ENCODE results near the gene CELA3B.
"Not testable (repeated sequence)": the region's sequence is repeated elsewhere in the genome, so short reads cannot be mapped to it uniquely, and the experiment has no call there.

The CELA3B gene, protein sequence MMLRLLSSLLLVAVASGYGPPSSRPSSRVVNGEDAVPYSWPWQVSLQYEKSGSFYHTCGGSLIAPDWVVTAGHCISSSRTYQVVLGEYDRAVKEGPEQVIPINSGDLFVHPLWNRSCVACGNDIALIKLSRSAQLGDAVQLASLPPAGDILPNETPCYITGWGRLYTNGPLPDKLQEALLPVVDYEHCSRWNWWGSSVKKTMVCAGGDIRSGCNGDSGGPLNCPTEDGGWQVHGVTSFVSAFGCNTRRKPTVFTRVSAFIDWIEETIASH

GRCh38 chr1:21976703-21977239 is at the start of gene CELA3B:
Gene CELA3B (plus strand): TSS chr1:21977022. CDS start chr1:21977040, 18 bp downstream.
- not testable (repeated sequence) for H3K27ac Mint-ChIP-seq; H3K36me3 Mint-ChIP-seq (ENCODE audit: low read depth); H3K27me3 Mint-ChIP-seq; H3K4me1 Mint-ChIP-seq (ENCODE audit: low read depth); DNase-seq; H3K4me3 Mint-ChIP-seq; H3K9me3 Mint-ChIP-seq

DNA sequence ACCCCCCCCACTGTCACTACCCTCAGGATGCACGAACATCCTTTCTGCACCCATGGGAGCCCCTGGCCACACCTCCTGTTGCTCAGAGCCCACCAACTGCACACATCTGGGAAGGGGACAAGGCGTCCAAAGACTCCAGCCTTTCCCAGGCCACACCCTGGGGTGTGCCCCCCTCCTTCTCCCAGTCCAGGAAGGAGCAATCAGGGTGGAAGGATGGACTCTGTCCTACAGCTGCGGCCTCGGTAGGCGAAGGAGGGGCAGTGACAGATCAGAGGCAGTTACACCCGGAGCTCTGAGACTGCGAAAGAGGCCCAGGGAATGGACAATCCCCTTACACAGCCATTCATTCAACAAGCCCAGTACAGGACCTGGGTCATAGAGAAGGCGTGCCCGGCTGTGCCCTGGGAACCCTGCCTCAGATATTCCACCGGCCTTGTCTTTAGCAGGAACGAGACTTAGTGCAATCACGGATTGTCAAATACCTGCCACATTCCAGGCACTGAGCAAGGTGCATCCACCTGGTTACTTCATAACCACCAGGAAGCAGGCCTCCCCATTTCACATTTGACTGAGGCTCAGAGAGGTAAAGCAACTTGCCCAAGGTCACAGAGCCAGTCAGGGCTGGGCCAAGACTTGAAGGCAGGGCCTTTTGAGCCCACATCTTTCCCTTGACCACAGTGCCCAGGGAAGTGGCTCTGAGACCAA is 49.1 kb upstream of the CELA3B start:
- Mint-ChIP-seq H3K27me3 (no peaks in the 10 kb centered on the region), H3K36me3 (ENCODE audit: low read depth) (no peaks in the 10 kb centered on the region), H3K4me1 (ENCODE audit: low read depth) (no peaks in the 10 kb centered on the region), H3K27ac (no peak overlapping the region), H3K4me3 (no peak overlapping the region), H3K9me3 (no peaks in the 10 kb centered on the region)
- no peak for DNase-seq

DNA sequence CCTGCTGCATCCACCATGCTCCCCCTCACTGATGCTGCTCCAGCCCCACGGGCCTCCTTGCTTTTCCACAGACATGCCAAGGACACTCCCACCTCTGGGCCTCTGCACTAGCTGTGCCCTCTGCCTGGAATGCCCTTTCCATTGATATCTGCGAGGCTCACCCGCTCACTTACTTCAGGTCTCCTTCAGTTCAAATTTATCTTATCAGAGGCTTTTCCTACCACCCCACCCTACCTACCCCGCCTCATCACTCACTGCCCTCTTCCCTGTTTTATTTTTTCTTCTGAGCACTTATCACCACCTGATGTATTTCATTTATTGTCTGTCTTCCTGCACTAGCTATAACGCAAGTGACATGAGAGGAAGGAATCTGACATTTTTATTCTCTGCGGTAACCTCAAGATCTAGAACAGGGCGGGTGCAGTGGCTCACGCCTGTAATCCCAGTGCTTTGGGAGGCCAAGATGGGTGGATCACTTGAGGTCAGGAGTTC is 46.7 kb upstream of the CELA3B start:
- no peak overlapping the region for H3K4me3 Mint-ChIP-seq
- no peak overlapping the region for H3K27ac Mint-ChIP-seq
- H3K36me3 Mint-ChIP-seq (ENCODE audit: low read depth) = no peaks in the 10 kb centered on the region
- DNase-seq = no peak
- H3K4me1 Mint-ChIP-seq (ENCODE audit: low read depth) = peaks cover 8% of the 10 kb centered on the region
- no peaks in the 10 kb centered on the region for H3K27me3 Mint-ChIP-seq
- no peaks in the 10 kb centered on the region for H3K9me3 Mint-ChIP-seq

DNA sequence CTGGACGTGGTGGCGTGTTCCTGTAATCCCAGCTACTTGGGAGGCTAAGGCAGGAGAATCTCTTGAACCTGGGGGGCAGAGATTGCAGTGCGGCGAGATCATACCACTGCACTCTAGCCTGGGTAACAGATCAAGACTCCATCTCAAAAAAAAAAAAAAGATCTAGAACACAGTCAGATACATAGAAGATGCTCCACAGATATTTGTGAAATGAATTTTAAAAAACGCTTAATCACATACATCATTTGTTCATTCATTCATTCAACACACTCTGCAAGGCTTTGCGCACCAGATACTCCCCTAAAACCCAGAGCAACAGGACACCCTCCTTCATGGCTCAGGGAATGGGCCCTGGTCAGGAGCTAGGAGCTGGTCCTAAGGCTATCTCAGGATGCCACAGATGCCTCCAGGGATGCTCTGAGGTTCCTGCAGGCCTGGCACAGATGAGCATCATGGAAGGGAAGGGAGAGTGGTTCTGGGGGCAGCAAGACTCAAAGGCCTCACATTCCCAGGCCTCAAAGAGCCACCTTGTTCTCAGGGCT is 46.1 kb upstream of the CELA3B start:
- Mint-ChIP-seq H3K27ac (no peak overlapping the region), H3K9me3 (no peaks in the 10 kb centered on the region), H3K4me1 (ENCODE audit: low read depth) (peaks cover 11% of the 10 kb centered on the region), H3K27me3 (peaks cover 4% of the 10 kb centered on the region), H3K4me3 (no peak overlapping the region), H3K36me3 (ENCODE audit: low read depth) (no peaks in the 10 kb centered on the region)
- DNase-seq = no peak

GRCh38 chr1:21931171-21932093 is 45.4 kb upstream of the CELA3B start:
- H3K4me3 Mint-ChIP-seq = no peak overlapping the region
- no peaks in the 10 kb centered on the region for H3K9me3 Mint-ChIP-seq
- no peaks in the 10 kb centered on the region for H3K36me3 Mint-ChIP-seq (ENCODE audit: low read depth)
- DNase-seq = no peak
- peaks cover 11% of the 10 kb centered on the region for H3K27me3 Mint-ChIP-seq
- no peak overlapping the region for H3K27ac Mint-ChIP-seq
- H3K4me1 Mint-ChIP-seq (ENCODE audit: low read depth) = peaks cover 18% of the 10 kb centered on the region

GRCh38 chr1:21932127-21932526 is 44.7 kb upstream of the CELA3B start:
- no peak overlapping the region for H3K27ac Mint-ChIP-seq
- H3K4me3 Mint-ChIP-seq = no peak overlapping the region
- DNase-seq = no peak

DNA sequence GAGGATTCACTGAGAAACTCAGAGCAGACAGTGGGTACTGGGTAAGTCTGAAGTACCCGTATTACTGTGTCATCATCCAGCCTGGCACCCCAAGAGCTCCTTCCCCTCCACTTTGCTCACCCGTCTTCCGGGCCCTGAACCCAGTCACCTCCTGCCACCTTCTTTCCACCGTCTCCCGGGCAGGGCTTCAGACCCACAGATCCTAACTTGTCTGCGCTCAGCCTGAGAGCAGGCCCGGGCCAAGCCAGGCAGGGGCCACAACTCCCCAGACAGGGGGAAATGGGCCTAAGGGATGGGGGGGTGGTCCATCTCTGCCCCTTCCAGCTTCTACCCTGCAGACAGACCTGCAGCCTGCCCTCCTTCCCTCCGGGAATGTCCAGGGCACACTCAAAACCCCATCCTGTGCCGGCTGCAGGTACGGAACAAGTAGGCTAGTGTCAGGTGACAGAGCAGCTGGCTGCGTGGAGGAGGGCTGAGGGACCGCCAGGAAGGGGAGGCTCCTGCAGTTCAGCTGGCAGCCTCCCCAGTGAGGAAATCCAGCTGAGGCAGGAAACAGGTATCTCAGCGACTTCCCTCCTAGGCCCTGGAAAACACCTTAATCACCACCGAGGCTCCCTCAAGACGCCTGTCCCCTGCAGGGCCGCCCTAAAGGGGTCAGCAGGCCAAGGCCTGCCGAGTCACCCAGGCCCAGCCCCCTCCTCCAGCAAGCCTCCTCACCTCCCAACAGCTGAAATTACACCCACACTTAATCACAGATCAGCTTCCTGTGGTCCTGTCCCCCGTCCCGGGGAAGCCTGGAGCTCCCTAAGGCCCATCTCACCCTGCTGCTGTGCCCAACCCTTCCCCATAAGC is 43.2 kb upstream of the CELA3B start:
- Mint-ChIP-seq H3K36me3 (ENCODE audit: low read depth) (no peaks in the 10 kb centered on the region), H3K27me3 (peaks cover 17% of the 10 kb centered on the region), H3K9me3 (no peaks in the 10 kb centered on the region), H3K4me3 (no peak overlapping the region), H3K27ac (no peak overlapping the region), H3K4me1 (ENCODE audit: low read depth) (peaks cover 26% of the 10 kb centered on the region)
- DNase-seq = no peak

More at GRCh38 chr1:21932127-21932526, 44.7 kb upstream of the CELA3B start:
- Mint-ChIP-seq H3K9me3 (no peaks in the 10 kb centered on the region), H3K27me3 (peaks cover 13% of the 10 kb centered on the region), H3K4me1 (ENCODE audit: low read depth) (peaks cover 20% of the 10 kb centered on the region), H3K36me3 (ENCODE audit: low read depth) (no peaks in the 10 kb centered on the region)

- Mint-ChIP-seq H3K9me3 (no peaks in the 10 kb centered on the region), H3K36me3 (ENCODE audit: low read depth) (no peaks in the 10 kb centered on the region), H3K27me3 (peaks cover 17% of the 10 kb centered on the region), H3K4me3 (no peak overlapping the region), H3K4me1 (ENCODE audit: low read depth) (peaks cover 26% of the 10 kb centered on the region), H3K27ac (no peak overlapping the region)
- DNase-seq = no peak
Observed at GRCh38 chr1:21935393-21935804, 41.4 kb upstream of the CELA3B start.

- H3K4me1 Mint-ChIP-seq (ENCODE audit: low read depth) = peaks cover 26% of the 10 kb centered on the region
- H3K27me3 Mint-ChIP-seq = peaks cover 17% of the 10 kb centered on the region
- H3K9me3 Mint-ChIP-seq = no peaks in the 10 kb centered on the region
- H3K36me3 Mint-ChIP-seq (ENCODE audit: low read depth) = no peaks in the 10 kb centered on the region
- H3K4me3 Mint-ChIP-seq = no peak overlapping the region
- no peak for DNase-seq
- H3K27ac Mint-ChIP-seq = no peak overlapping the region
Observed at GRCh38 chr1:21935891-21936365, 40.9 kb upstream of the CELA3B start.

DNA sequence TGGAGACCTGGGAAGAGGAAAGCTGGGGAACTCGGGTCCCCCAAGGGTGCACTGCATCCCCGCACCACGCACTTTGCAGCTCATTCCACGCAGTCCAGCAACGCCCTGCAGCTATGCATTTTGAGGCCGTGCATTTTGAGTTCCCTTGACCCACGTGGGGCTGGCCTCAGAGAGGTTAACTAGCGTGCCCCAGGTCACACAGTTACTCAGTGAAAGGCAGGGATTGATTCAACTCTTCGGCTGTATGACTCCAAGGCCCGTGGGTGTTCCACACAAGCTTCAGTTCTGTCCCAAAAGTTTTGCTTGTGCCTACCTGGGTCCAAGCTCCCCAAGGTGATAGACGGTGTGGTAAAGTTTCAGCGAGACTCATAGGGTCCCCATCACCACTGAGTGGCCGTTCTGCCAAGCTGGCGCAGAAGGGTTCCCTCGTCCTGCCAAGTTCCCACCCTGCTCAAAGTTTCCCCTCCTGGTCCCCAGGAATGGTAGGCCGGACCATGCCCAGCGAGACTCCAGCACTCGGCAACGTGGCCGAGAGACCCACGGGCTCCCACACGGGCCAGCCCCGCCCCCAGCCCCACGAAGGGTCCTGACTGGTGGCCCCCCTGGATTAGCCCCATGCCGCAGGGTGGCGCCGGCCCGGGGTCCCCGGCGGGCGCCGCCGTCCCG is 40.3 kb upstream of the CELA3B start:
- Mint-ChIP-seq H3K4me1 (ENCODE audit: low read depth) (peaks cover 26% of the 10 kb centered on the region), H3K9me3 (no peaks in the 10 kb centered on the region), H3K36me3 (ENCODE audit: low read depth) (no peaks in the 10 kb centered on the region), H3K27me3 (peaks cover 17% of the 10 kb centered on the region), H3K27ac (no peak overlapping the region), H3K4me3 (peak overlapping the region; percentile 63)
- no peak for DNase-seq

- Mint-ChIP-seq H3K4me3 (peak within 1 kb of the TSS; percentile 76), H3K36me3 (ENCODE audit: low read depth) (no peaks in the 10 kb centered on the region), H3K4me1 (ENCODE audit: low read depth) (peaks cover 26% of the 10 kb centered on the region), H3K27me3 (peaks cover 17% of the 10 kb centered on the region), H3K27ac (peak within 1 kb of the TSS; percentile 53), H3K9me3 (no peaks in the 10 kb centered on the region)
- DNase-seq = no peak
Observed at GRCh38 chr1:21937034-21937371, 39.8 kb upstream of the CELA3B start, which contains the start of gene HSPG2. Gene HSPG2 (minus strand): TSS chr1:21937310. CDS start chr1:21937217, 93 bp downstream.

GRCh38 chr1:21937372-21938121 is 39.3 kb upstream of the CELA3B start:
- Mint-ChIP-seq H3K4me3 (peak overlapping the region; percentile 76), H3K4me1 (ENCODE audit: low read depth) (peaks cover 26% of the 10 kb centered on the region), H3K36me3 (ENCODE audit: low read depth) (no peaks in the 10 kb centered on the region), H3K27ac (peak overlapping the region; percentile 53), H3K9me3 (no peaks in the 10 kb centered on the region), H3K27me3 (peaks cover 17% of the 10 kb centered on the region)
- DNase-seq = peak; percentile 80
